HTERT RPE-1 (cell line): ENCODE results near the gene FAM53B.

Experiments
- in situ Hi-C: fragments of 300-500 bp; cut with MboI; formaldehyde crosslinking; loops from 4 replicates; pipeline ENCODE4 v1.14.3; 2020; ENCODE audit warnings: low sequenced_read_pairs

The FAM53B gene

GRCh38 chr10:124603376-124604213, 140.6 kb downstream of the FAM53B start:
- in situ Hi-C loops = no loop called here

- in situ Hi-C loops = no loop called here
Observed at GRCh38 chr10:124602646-124603365, 141.4 kb downstream of the FAM53B start.

GRCh38 chr10:124602121-124602561, 142.0 kb downstream of the FAM53B start:
- in situ Hi-C loops = no loop called here

GRCh38 chr10:124601431-124602120, 142.6 kb downstream of the FAM53B start:
- in situ Hi-C loops = no loop called here

- in situ Hi-C loops = no loop called here
Observed at GRCh38 chr10:124601016-124601415, 143.2 kb downstream of the FAM53B start.

- in situ Hi-C loops = no loop called here
Observed at GRCh38 chr10:124600051-124600880, 143.9 kb downstream of the FAM53B start.

- in situ Hi-C loops = no loop called here
Observed at GRCh38 chr10:124599588-124600050, 144.6 kb downstream of the FAM53B start.

- in situ Hi-C loops = no loop called here
Observed at GRCh38 chr10:124598773-124599587, 145.2 kb downstream of the FAM53B start.

GRCh38 chr10:124598196-124598595, 146.0 kb downstream of the FAM53B start:
- in situ Hi-C loops = no loop called here

- in situ Hi-C loops = no loop called here
Observed at GRCh38 chr10:124597846-124598165, 146.4 kb downstream of the FAM53B start.

- in situ Hi-C loops = no loop called here
Observed at GRCh38 chr10:124596962-124597845, 147.0 kb downstream of the FAM53B start.

- in situ Hi-C loops = no loop called here
Observed at GRCh38 chr10:124596116-124596785, 147.9 kb downstream of the FAM53B start.

GRCh38 chr10:124595143-124595883, 148.9 kb downstream of the FAM53B start:
- in situ Hi-C loops = no loop called here

- in situ Hi-C loops = no loop called here
Observed at GRCh38 chr10:124594240-124594639, 149.9 kb downstream of the FAM53B start.

GRCh38 chr10:124593431-124593985, 150.7 kb downstream of the FAM53B start:
- in situ Hi-C loops = no loop called here

GRCh38 chr10:124592736-124593430, 151.3 kb downstream of the FAM53B start:
- in situ Hi-C loops = no loop called here

- in situ Hi-C loops = no loop called here
Observed at GRCh38 chr10:124592101-124592500, 152.1 kb downstream of the FAM53B start.
